K562 (cell line): ENCODE results near the gene MACROD2. TPM values are rescaled to one million over a fixed set of nuclear protein-coding genes. Genes with fewer than 3 reads are reported as not detected.
"Not testable (repeated sequence)": the region's sequence is repeated elsewhere in the genome, so short reads cannot be mapped to it uniquely, and the experiment has no call there.

Experiments used
- ATAC-seq: fragments of 200-7000 bp; cut with Tn5 transposase; 3 replicates; pipeline ENCODE4 v1.9.1; 2020; ENCODE audit warnings: moderate library complexity
- BruUV-seq: library from RNA; stranded (reverse); fragments of 400-500 nt; replicated peaks from 2 replicates; lab custom pipeline; 2021; lab: Mats Ljungman, UMichigan
- CTCF ChIA-PET: fragments of 300-600 bp; formaldehyde crosslinking; extraction: SDS; loops from one replicate; lab custom pipeline; 2021; ENCODE audit warnings: low intra/inter-chr PET ratio; lab: Yijun Ruan, JAX
- POLR2A ChIA-PET: fragments of 300-600, 350-650 bp; sonication (Branson Sonifier 250); formaldehyde crosslinking; extraction: SDS; loops from one replicate; lab custom pipeline; 2021; ENCODE audit warnings: antibody characterized with exemption, inconsistent platforms; lab: Yijun Ruan, JAX
- DNase-seq, 4 experiments: peaks; one replicate each; pipeline versions ENCODE4 v3.0.0 to v3.0.0-alpha.2; 2011 to 2018; ENCODE audit warnings: low spot score in 3 of 4, mixed read lengths in 3 of 4; ENCODE audit errors: extremely low read depth in 1 of 4
- FAIRE-seq: peaks from 2 replicates; lab custom pipeline; 2011; peaks lifted over from hg19 to GRCh38; lab: Jason Lieb, UNC
- H2AFZ ChIP-seq: 2 replicates; pipeline ENCODE4 v1.6.0; 2011; ENCODE audit warnings: low read depth, low read length, control low read depth, inconsistent platforms
- H3K27ac ChIP-seq: fragments of 200-600 bp; 3 replicates; pipeline ENCODE4 v1.8.0; 2011; ENCODE audit warnings: low read depth, mild to moderate bottlenecking, control low read depth, inconsistent platforms, low read length, moderate library complexity, mixed read lengths; ENCODE audit errors: extremely low read depth
- H3K27me3 ChIP-seq, 2 experiments: fragments of 300-600 bp in 1 of 2; 2 replicates in 1 of 2; 3 replicates in 1 of 2; pipeline versions ENCODE4 v1.6.0 to v1.8.0; 2011; ENCODE audit warnings: inconsistent platforms in 2 of 2, low read length in 2 of 2, mild to moderate bottlenecking in 1 of 2, mixed read lengths in 1 of 2, moderate library complexity in 1 of 2; ENCODE audit not compliant: control insufficient read depth in 2 of 2, insufficient read depth in 2 of 2
- H3K36me3 ChIP-seq: fragments of 300-600 bp; 3 replicates; pipeline ENCODE4 v1.8.0; 2011; ENCODE audit warnings: mild to moderate bottlenecking, low read length, inconsistent platforms; ENCODE audit not compliant: control insufficient read depth, insufficient read depth
- H3K4me1 ChIP-seq, 2 experiments: fragments of 200-600 bp in 1 of 2; replicated peaks in 1 of 2; 2 replicates in 1 of 2; 3 replicates in 1 of 2; pipeline versions ENCODE4 v1.5.1 to v1.8.0; 2011; ENCODE audit warnings: inconsistent platforms in 2 of 2, low read length in 2 of 2, mild to moderate bottlenecking in 1 of 2, mixed read lengths in 1 of 2, moderate library complexity in 1 of 2; ENCODE audit not compliant: control insufficient read depth in 2 of 2, insufficient read depth in 2 of 2
- H3K4me2 ChIP-seq: 2 replicates; pipeline ENCODE4 v1.6.1; 2011; ENCODE audit warnings: low read length, control low read depth, inconsistent platforms, mixed read lengths; ENCODE audit not compliant: insufficient read depth
- H3K4me3 ChIP-seq: fragments of 200-600 bp; sonication (generic), shearing (Covaris generic); 2 replicates; pipeline ENCODE4 v1.5.1; 2016; ENCODE audit warnings: control low read depth, inconsistent platforms
- H3K79me2 ChIP-seq: fragments of 200-600 bp; 3 replicates; pipeline ENCODE4 v1.8.0; 2011; ENCODE audit warnings: low read length, inconsistent platforms; ENCODE audit not compliant: control insufficient read depth, insufficient read depth
- H3K9ac ChIP-seq, 2 experiments: 2 replicates each; pipeline versions ENCODE4 v1.6.0 to v1.6.1; 2011; ENCODE audit warnings: low read depth in 2 of 2, low read length in 2 of 2, control low read depth in 1 of 2, inconsistent platforms in 1 of 2, mild to moderate bottlenecking in 1 of 2, mixed read lengths in 1 of 2; ENCODE audit not compliant: insufficient read depth in 1 of 2
- H3K9me1 ChIP-seq: one replicate; pipeline ENCODE4 v1.6.0; 2011; ENCODE audit warnings: inconsistent platforms, mild to moderate bottlenecking, low read length, moderate library complexity; ENCODE audit not compliant: control insufficient read depth, insufficient read depth
- H3K9me3 ChIP-seq: replicated peaks from 2 replicates; pipeline ENCODE4 v1.5.1; 2011; ENCODE audit warnings: low read depth, low read length, inconsistent platforms; ENCODE audit not compliant: control insufficient read depth, insufficient read depth
- H4K20me1 ChIP-seq: replicated peaks from 2 replicates; pipeline ENCODE4 v1.6.1; 2011; ENCODE audit warnings: low read length, inconsistent platforms, mixed read lengths; ENCODE audit not compliant: control insufficient read depth, insufficient read depth
- WGBS: fragments of 100-300 bp; shearing (Covaris generic); methylation state at CpG from one replicate; pipeline ENCODE4 v1.1.6; 2016; ENCODE audit warnings: low coverage, mixed read lengths; ENCODE audit not compliant: insufficient coverage; ENCODE audit errors: missing lambda C conversion rate; 5-methylcytosine and 5-hydroxymethylcytosine counted together
- in situ Hi-C: fragments of 300-500 bp; cut with MboI; formaldehyde crosslinking; loops from 4 replicates; pipeline ENCODE4 v1.15.0; 2018; ENCODE audit warnings: inconsistent platforms, mixed read lengths
- intact Hi-C: fragments of 100-400 bp; cut with micrococcal nuclease; formaldehyde crosslinking; loops from 2 replicates; pipeline ENCODE4 v1.14.2; 2022
- polyA plus RNA-seq, 8 experiments: library from polyadenylated mRNA; depleted of rRNA in 4 of 8; stranded (reverse) in 5 of 8; unstranded in 3 of 8; fragments of >200 nt; fragmentation: Nextera tagmentation in 2 of 8; fragmentation: Illumina TruSeq in 1 of 8; extraction: Ambion mirVana in 2 of 8; extraction: Trizol in 1 of 8; gene quantifications; 2 replicates each; pipeline versions ENCODE4 v1.2.1 to v1.2.3, GENCODE V29; 2011 to 2014; ENCODE audit warnings: inconsistent platforms in 1 of 8, missing spikeins in 1 of 8
- total RNA-seq, 7 experiments: library from RNA; depleted of rRNA in 6 of 7; stranded (reverse); fragments of >200 nt in 6 of 7; fragmentation: Illumina TruSeq in 2 of 7; extraction: Trizol in 2 of 7; gene quantifications; 2 replicates each; pipeline versions ENCODE4 v1.2.1 to v1.2.3, GENCODE V29; 2011 to 2021; ENCODE audit warnings: low replicate concordance in 1 of 7
- TF ChIP-seq, protein P1 (sequence below): fragments of 450-650 bp; IDR thresholded peaks from 2 replicates; pipeline ENCODE4 v1.7.1; 2018; ENCODE audit warnings: mild to moderate bottlenecking, low read depth; ENCODE audit not compliant: partially characterized antibody

The MACROD2 gene
- total and polyA plus RNA-seq, 9 of the 15 experiments (the other 6 are each of a cell fraction or from before 2014, with no cell fraction given): not detected

DNA sequence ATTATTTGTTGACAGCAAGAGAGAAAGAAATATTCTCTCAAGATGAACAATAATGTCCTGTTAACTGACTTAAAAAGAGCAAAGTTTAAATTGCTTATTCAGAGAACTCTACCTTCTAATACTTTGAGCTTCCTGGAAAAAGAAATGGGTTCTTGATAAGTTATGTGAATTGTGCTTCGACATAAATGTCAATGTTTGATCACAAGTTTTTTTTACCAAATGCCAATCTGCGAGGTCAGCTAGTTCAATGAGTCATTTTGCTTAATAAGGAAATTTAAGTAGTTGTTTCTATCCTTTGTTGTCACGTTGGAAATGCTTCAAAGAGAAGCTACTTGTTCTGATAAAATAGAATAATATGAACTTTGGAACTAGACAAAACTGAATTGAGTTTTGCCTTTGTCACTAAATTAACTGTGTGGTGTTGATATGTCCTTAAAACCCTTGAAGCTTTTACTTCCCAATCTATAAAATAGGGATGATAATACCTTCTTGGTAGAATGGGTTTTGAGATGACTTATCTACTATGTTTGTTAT, 984.2 kb downstream of the MACROD2 start:
- H3K79me2 ChIP-seq: no peaks in the 10 kb centered on the region
- no peak overlapping the region for H3K9ac ChIP-seq
- CTCF ChIA-PET: no interaction called here
- no peaks in the 10 kb centered on the region for H3K9me3 ChIP-seq
- H3K4me2 ChIP-seq: no peak overlapping the region
- in situ Hi-C loops: no loop called here
- WGBS: 0% methylated on average over 3 of the region's 3 CpGs
- H3K9me1 ChIP-seq: no peaks in the 10 kb centered on the region
- BruUV-seq: no TSS peak
- no peak overlapping the region for H3K27ac ChIP-seq
- POLR2A ChIA-PET: no interaction called here
- H3K36me3 ChIP-seq: no peaks in the 10 kb centered on the region
- intact Hi-C loops: no loop called here
- H3K4me1 ChIP-seq: no peaks in the 10 kb centered on the region
- H2AFZ ChIP-seq: no peak overlapping the region
- no peak for FAIRE-seq
- H3K4me3 ChIP-seq: no peak overlapping the region
- TF ChIP-seq, protein P1, sequence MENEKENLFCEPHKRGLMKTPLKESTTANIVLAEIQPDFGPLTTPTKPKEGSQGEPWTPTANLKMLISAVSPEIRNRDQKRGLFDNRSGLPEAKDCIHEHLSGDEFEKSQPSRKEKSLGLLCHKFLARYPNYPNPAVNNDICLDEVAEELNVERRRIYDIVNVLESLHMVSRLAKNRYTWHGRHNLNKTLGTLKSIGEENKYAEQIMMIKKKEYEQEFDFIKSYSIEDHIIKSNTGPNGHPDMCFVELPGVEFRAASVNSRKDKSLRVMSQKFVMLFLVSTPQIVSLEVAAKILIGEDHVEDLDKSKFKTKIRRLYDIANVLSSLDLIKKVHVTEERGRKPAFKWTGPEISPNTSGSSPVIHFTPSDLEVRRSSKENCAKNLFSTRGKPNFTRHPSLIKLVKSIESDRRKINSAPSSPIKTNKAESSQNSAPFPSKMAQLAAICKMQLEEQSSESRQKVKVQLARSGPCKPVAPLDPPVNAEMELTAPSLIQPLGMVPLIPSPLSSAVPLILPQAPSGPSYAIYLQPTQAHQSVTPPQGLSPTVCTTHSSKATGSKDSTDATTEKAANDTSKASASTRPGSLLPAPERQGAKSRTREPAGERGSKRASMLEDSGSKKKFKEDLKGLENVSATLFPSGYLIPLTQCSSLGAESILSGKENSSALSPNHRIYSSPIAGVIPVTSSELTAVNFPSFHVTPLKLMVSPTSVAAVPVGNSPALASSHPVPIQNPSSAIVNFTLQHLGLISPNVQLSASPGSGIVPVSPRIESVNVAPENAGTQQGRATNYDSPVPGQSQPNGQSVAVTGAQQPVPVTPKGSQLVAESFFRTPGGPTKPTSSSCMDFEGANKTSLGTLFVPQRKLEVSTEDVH: no peak
- ATAC-seq: no peak
- H3K27me3 ChIP-seq: no peaks in the 10 kb centered on the region
- no peak for DNase-seq
- H4K20me1 ChIP-seq: no peaks in the 10 kb centered on the region

DNA sequence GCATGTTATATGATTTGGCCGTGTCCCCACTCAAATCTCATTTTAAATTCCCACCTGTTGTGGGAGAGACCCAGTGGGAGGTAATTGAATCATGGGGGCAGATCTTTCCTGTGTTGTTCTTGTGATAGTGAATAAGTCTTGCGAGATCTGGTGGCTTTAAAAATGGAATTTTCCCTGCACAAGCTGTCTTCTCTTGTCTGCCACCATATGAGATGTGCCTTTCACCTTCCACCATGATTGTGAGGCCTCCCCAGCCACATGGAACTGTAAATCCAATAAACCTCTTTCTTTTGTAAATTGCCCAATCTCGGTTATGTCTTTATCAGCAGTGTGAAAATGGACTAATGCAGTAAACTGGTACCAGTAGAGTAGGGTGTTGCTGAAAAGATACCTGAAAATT, 986.2 kb downstream of the MACROD2 start:
- H3K9me3 ChIP-seq, H4K20me1 ChIP-seq, H3K4me3 ChIP-seq, H3K36me3 ChIP-seq, H3K4me2 ChIP-seq, POLR2A ChIA-PET, H2AFZ ChIP-seq, H3K27ac ChIP-seq, FAIRE-seq, intact Hi-C loops, DNase-seq, H3K79me2 ChIP-seq, BruUV-seq, H3K9me1 ChIP-seq, H3K4me1 ChIP-seq, H3K9ac ChIP-seq, H3K27me3 ChIP-seq, ATAC-seq, CTCF ChIA-PET, in situ Hi-C loops: not testable (repeated sequence)
- 0% methylated on average over 2 of the region's 3 CpGs for WGBS

DNA sequence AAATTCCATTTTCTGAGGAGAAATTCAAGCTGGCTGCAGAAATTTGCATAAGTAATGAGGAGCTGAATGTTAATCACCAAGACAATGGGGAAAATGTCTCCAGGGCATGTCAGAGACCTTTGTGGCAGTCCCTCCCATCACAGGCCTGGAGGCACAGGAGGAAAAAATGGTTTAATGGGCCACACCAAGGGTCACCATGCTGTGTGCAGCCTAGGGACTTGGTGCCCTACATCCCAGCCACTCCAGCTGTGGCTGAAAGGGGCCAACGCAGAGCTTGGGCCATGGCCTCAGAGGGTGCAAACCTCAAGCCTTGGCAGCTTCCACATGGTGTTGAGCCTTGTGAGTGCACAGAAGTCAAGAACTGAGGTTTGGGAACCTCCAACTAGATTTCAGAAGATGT, 987.0 kb downstream of the MACROD2 start:
- H2AFZ ChIP-seq, H3K9me1 ChIP-seq, H3K79me2 ChIP-seq, CTCF ChIA-PET, POLR2A ChIA-PET, H3K36me3 ChIP-seq, intact Hi-C loops, DNase-seq, H3K9ac ChIP-seq, H3K9me3 ChIP-seq, in situ Hi-C loops, H3K4me2 ChIP-seq, H3K4me3 ChIP-seq, H3K27me3 ChIP-seq, FAIRE-seq, H3K27ac ChIP-seq, H3K4me1 ChIP-seq, BruUV-seq, H4K20me1 ChIP-seq, ATAC-seq: not testable (repeated sequence)
- WGBS: no CpG with 5 or more reads among the region's 1 CpG
